Smooth muscle cell of trachea (primary cell): Measurements from ENCODE around the gene FGF19. TPM values are rescaled to one million over a fixed set of nuclear protein-coding genes. Genes with fewer than 3 reads are reported as not detected.

ENCODE experiments used
- total RNA-seq: library from RNA; depleted of rRNA; stranded (reverse); fragments of >200 nt; gene quantifications from 2 replicates; pipeline ENCODE4 v1.2.1, GENCODE V29; 2014

FGF19 gene
- total RNA-seq = not detected in 2 replicates

GRCh38 chr11:69703768-69704507, at the start of gene FGF19:
TSS of gene FGF19 (minus strand) at chr11:69704022. CDS start at chr11:69703876, 146 bp downstream.

GRCh38 chr11:69674886-69675714, 28.7 kb downstream of the FGF19 start, which contains the start of gene LTO1:
TSS of gene LTO1 (minus strand) at chr11:69675353. CDS start at chr11:69675239, 114 bp downstream.

Other genes with a start within 250 kb of the FGF19 start
- gene LINC01488, start 222.4 kb downstream of the FGF19 start, total RNA-seq = not detected in 2 replicates
- 400 and 940 TPM in 2 replicates for gene CCND1, start 62.9 kb downstream of the FGF19 start, total RNA-seq
- gene LTO1, start 28.7 kb downstream of the FGF19 start, total RNA-seq = 24.0 and 24.8 TPM in 2 replicates
- gene FGF4, start 71.3 kb upstream of the FGF19 start, total RNA-seq = not detected in 2 replicates
- gene FGF3, start 115.4 kb upstream of the FGF19 start, total RNA-seq = not detected in 2 replicates